Caco-2 (cell line): Measurements from ENCODE around the gene HDAC10. TPM values are rescaled to one million over a fixed set of nuclear protein-coding genes. Genes with fewer than 3 reads are reported as not detected.

Source experiments
- BruUV-seq: library from RNA; stranded (reverse); fragments of 400-500 nt; replicated peaks from 2 replicates; lab custom pipeline; 2021; lab: Mats Ljungman, UMichigan
- CTCF ChIA-PET: fragments of 300-600 bp; sonication (Branson Sonifier 250); formaldehyde crosslinking; loops from one replicate; lab custom pipeline; 2022; ENCODE audit warnings: antibody characterized with exemption; lab: Charles Lee
- POLR2A ChIA-PET: fragments of 300-600 bp; sonication (Branson Sonifier 250); formaldehyde crosslinking; loops from one replicate; lab custom pipeline; 2022; ENCODE audit warnings: antibody characterized with exemption; lab: Charles Lee
- DNase-seq, 2 experiments: peaks; one replicate each; pipeline versions ENCODE4 v3.0.0 to v3.0.0-alpha.2; 2020 to 2022
- H3K27me3 ChIP-seq: replicated peaks from 2 replicates; pipeline ENCODE4 v1.6.0; 2011; ENCODE audit warnings: low read length; ENCODE audit not compliant: control insufficient read depth, insufficient read depth
- H3K36me3 ChIP-seq: 2 replicates; pipeline ENCODE4 v1.5.1; 2011; ENCODE audit warnings: low read length; ENCODE audit not compliant: control insufficient read depth, insufficient read depth
- H3K4me1 ChIP-seq: fragments of 250-450 bp; sonication (Bioruptor Pico); 2 replicates; pipeline ENCODE4 v1.5.1; 2020; ENCODE audit warnings: mild to moderate bottlenecking
- H3K4me3 ChIP-seq: 2 replicates; pipeline ENCODE4 v1.5.1; 2011; ENCODE audit warnings: low read depth, mild to moderate bottlenecking, control low read depth, low read length
- H3K9me3 ChIP-seq: fragments of 250-450 bp; sonication (Bioruptor Pico); 2 replicates; pipeline ENCODE4 v1.5.1; 2020; ENCODE audit warnings: mild to moderate bottlenecking, moderate library complexity
- H3K27ac Mint-ChIP-seq: one replicate; pipeline ENCODE4 v1.8.0; 2022; ENCODE audit warnings: mixed read lengths; ENCODE audit not compliant: unreplicated experiment
- H3K27me3 Mint-ChIP-seq: one replicate; pipeline ENCODE4 v1.8.0; 2022; ENCODE audit warnings: mixed read lengths; ENCODE audit not compliant: insufficient read depth, unreplicated experiment
- H3K36me3 Mint-ChIP-seq: one replicate; pipeline ENCODE4 v1.8.0; 2022; ENCODE audit warnings: mild to moderate bottlenecking, mixed read lengths; ENCODE audit not compliant: insufficient read depth, unreplicated experiment
- H3K4me1 Mint-ChIP-seq: one replicate; pipeline ENCODE4 v1.8.0; 2022; ENCODE audit warnings: low read depth, mixed read lengths; ENCODE audit not compliant: unreplicated experiment
- H3K4me3 Mint-ChIP-seq: one replicate; pipeline ENCODE4 v1.8.0; 2022; ENCODE audit warnings: mild to moderate bottlenecking, moderate library complexity, mixed read lengths; ENCODE audit not compliant: unreplicated experiment
- H3K9me3 Mint-ChIP-seq: one replicate; pipeline ENCODE4 v1.8.0; 2022; ENCODE audit warnings: mixed read lengths; ENCODE audit not compliant: unreplicated experiment
- CTCF ChIP-seq, 2 experiments: fragments of 200-600 bp in 1 of 2; IDR thresholded peaks; 1 replicate in 1 of 2; 2 replicates in 1 of 2; pipeline versions ENCODE4 v1.5.1 to v1.8.0; 2011 to 2022; ENCODE audit warnings: antibody characterized with exemption in 1 of 2, control low read depth in 1 of 2, inconsistent platforms in 1 of 2, low read depth in 1 of 2, low read length in 1 of 2, mild to moderate bottlenecking in 1 of 2, moderate library complexity in 1 of 2; ENCODE audit not compliant: insufficient read depth in 1 of 2, severe bottlenecking in 1 of 2, unreplicated experiment in 1 of 2
- intact Hi-C: fragments of 100-400 bp; cut with micrococcal nuclease; formaldehyde crosslinking; loops from one replicate; pipeline ENCODE4 v1.10.0; 2022; ENCODE audit not compliant: unreplicated experiment
- total RNA-seq: library from RNA; stranded (reverse); gene quantifications from 2 replicates; pipeline ENCODE4 v1.2.3, GENCODE V29; 2022

The HDAC10 gene
- total RNA-seq, 1 experiment from 2014 or later, result 63.5 TPM

GRCh38 chr22:50293441-50294318, 42.6 kb upstream of the HDAC10 start:
- H3K36me3 Mint-ChIP-seq, result peaks cover 14% of the 10 kb centered on the region
- peak overlapping the region; percentile 90 for H3K27ac Mint-ChIP-seq

DNA sequence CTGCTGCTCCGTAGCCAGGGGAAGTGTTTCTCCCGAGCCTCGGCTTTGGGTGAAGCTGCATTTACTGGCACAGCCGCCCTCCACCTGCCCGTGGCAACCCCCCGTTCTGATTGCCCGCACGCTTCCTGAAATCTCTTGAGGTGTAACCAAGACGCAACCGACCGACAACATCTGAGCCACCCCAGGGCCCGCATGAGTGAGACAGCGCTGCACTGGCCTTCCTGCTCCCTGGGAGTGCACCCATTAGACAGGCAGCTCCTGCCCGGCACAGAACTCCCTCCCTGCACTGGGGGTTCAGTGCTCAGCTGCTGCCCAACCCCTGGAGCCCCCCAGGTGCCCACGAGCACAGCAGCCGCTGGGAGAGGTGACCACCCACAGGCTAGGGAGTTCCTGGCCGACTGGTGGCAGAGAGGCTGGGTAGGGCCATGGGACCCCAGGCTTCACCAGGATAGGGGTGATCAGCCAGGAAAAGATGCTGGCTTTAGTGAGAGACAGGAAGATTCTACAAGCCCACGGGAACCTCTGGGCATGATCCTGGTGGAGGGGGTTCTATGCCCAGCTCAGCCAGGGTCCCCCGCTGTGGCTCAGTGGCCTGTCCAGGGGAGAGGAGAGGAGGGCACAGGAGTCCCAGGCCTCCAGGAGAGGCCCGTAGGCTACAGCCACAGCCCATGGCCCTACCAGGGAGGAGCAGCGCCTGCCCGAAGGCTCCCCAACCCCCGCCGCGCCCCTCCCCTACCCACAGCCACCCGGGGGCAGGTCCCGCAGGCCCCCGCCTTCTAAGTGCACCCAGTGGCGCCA, 41.8 kb upstream of the HDAC10 start:
- no peak for DNase-seq
- BruUV-seq, result TSS peak; percentile 15
- Mint-ChIP-seq H3K27ac (peak overlapping the region; percentile 90), H3K9me3 (no peaks in the 10 kb centered on the region), H3K4me1 (peaks cover 11% of the 10 kb centered on the region), H3K27me3 (no peaks in the 10 kb centered on the region), H3K36me3 (peaks cover 22% of the 10 kb centered on the region), H3K4me3 (peak overlapping the region; percentile 75)
- ChIA-PET POLR2A (interaction anchor here (0.6 to 1.9 kb wide), 9 partner anchors 8 to 222 kb away, joined by 3 to 25 read pairs (median 6); partner anchors contain the start of genes DENND6B, HDAC10 and PLXNB2), CTCF (interaction anchor here (0.6 to 1.5 kb wide), 6 partner anchors 10 to 327 kb away, joined by 3 to 13 read pairs (median 3); partner anchors contain the start of gene SCO2)
- no peak for TF ChIP-seq CTCF (IDR thresholded peaks at IDR 0.05; ENCODE audit: insufficient read depth in 1 of 2, low read depth in 1 of 2, low read length in 1 of 2, severe bottlenecking in 1 of 2, unreplicated experiment in 1 of 2)
- Histone ChIP-seq H3K4me3 (peak overlapping the region; percentile 46), H3K27me3 (no peaks in the 10 kb centered on the region), H3K4me1 (peaks cover 39% of the 10 kb centered on the region), H3K9me3 (no peaks in the 10 kb centered on the region), H3K36me3 (peaks cover 9% of the 10 kb centered on the region)
- intact Hi-C loops, result no loop called here

More at GRCh38 chr22:50293441-50294318, 42.6 kb upstream of the HDAC10 start:
- no peaks in the 10 kb centered on the region for H3K27me3 Mint-ChIP-seq
- H3K4me3 Mint-ChIP-seq, result peak overlapping the region; percentile 75
- Histone ChIP-seq H3K4me3 (peak overlapping the region; percentile 46), H3K36me3 (peaks cover 8% of the 10 kb centered on the region), H3K27me3 (no peaks in the 10 kb centered on the region), H3K4me1 (peaks cover 45% of the 10 kb centered on the region), H3K9me3 (no peaks in the 10 kb centered on the region)
- H3K9me3 Mint-ChIP-seq, result no peaks in the 10 kb centered on the region
- H3K4me1 Mint-ChIP-seq, result peaks cover 16% of the 10 kb centered on the region
- BruUV-seq, result no TSS peak
- DNase-seq, result peak; percentile 90 to 92
- intact Hi-C loops, result no loop called here
- ChIA-PET CTCF (interaction anchor here (0.6 to 1.5 kb wide), 12 partner anchors 9 to 326 kb away, joined by 3 to 13 read pairs (median 3); partner anchors contain the start of genes DENND6B, NCAPH2 and SCO2), POLR2A (interaction anchor here (0.6 to 1.9 kb wide), 13 partner anchors 9 to 238 kb away, joined by 3 to 25 read pairs (median 6); partner anchors contain the start of genes DENND6B, HDAC10 and PLXNB2)
- no peak for TF ChIP-seq CTCF (IDR thresholded peaks at IDR 0.05; ENCODE audit: insufficient read depth in 1 of 2, low read depth in 1 of 2, low read length in 1 of 2, severe bottlenecking in 1 of 2, unreplicated experiment in 1 of 2)
